ENCODE measurements around the gene PLSCR5. TPM values are rescaled to one million over a fixed set of nuclear protein-coding genes. Genes with fewer than 3 reads are reported as not detected.
A peak's percentile ranks its signal among the peaks of the same experiment; 100 is the strongest.

The PLSCR5 gene
- polyA plus RNA-seq, 6 donors from 2014 or later: not detected

DNA sequence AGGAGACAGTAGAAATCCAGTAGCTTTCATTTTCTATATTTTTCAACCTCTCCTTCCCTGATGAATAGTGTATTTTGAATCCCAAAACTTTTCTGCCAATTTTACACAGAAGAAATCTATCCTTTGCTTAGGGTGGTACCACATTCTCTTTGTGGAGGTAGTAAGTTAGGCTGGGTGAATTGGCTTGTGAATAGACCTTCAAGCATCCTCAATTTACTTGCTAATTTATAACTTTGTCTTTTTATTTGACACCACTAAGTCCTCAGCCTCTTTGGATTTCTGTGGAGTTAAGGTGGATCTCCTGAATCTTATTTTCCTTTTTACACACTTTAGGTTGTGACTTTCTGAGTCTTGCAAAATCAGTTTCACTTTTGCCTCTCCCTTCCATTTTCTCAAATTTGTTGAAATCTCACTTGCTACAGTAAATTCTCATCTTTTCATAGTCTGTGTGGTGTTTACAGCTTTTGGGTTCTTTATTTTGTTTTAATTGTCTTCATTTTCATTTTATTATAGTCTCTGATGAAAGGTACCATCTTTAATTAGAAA is 55.0 kb downstream of the PLSCR5 start:
- Mint-ChIP-seq H3K4me1 (peaks cover 0 to 9% (median 7%) of the 10 kb centered on the region in 3 donors), H3K27me3 (peaks cover 0 to 8% (median 0%) of the 10 kb centered on the region in 3 donors), H3K27ac (peak overlapping the region in 1 of 6 donors; percentile 43), H3K9me3 (no peaks in the 10 kb centered on the region), H3K4me3 (no peak overlapping the region), H3K36me3 (no peaks in the 10 kb centered on the region)
- ATAC-seq (ENCODE audit: low read depth in 2 of 2) (no peak), DNase-seq (no peak)

DNA sequence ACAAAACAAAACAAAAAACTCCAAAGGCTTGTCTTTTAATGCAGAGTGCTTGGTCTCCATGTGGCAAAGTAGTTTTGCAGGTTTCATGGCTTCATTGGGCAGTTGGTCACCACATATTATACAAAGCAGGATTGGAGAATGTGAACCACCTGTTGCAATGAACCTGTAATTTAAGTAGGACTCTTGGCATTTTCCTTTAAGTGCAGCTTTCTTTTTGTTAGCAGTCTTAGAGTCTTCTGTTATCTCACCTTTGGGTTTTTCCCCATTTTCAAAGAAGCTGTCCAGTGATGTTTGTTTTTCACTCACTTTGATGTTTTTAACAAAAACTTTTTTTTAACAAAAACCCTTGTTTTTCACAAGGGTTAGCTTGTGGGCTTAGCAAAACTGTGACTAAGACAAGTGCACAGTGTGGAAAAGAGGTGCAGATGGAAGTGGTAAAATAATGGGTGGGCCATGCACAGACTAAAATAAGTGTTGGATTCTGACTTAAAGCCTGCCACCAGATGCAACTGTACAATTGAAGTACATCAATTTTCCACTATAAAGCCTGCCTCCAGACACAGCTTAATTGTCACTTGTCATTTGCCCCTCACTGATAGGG is 57.8 kb downstream of the PLSCR5 start:
- no peak for ATAC-seq (ENCODE audit: low read depth in 2 of 2)
- H3K27ac Mint-ChIP-seq: peak overlapping the region in 1 of 6 donors; percentile 56
- H3K36me3 Mint-ChIP-seq: no peaks in the 10 kb centered on the region
- H3K4me1 Mint-ChIP-seq: peaks cover 18 to 29% (median 24%) of the 10 kb centered on the region in 3 donors
- H3K9me3 Mint-ChIP-seq: no peaks in the 10 kb centered on the region
- no peaks in the 10 kb centered on the region for H3K27me3 Mint-ChIP-seq
- H3K4me3 Mint-ChIP-seq: peak overlapping the region in 1 of 8 donors; percentile 90
- no peak for DNase-seq

DNA sequence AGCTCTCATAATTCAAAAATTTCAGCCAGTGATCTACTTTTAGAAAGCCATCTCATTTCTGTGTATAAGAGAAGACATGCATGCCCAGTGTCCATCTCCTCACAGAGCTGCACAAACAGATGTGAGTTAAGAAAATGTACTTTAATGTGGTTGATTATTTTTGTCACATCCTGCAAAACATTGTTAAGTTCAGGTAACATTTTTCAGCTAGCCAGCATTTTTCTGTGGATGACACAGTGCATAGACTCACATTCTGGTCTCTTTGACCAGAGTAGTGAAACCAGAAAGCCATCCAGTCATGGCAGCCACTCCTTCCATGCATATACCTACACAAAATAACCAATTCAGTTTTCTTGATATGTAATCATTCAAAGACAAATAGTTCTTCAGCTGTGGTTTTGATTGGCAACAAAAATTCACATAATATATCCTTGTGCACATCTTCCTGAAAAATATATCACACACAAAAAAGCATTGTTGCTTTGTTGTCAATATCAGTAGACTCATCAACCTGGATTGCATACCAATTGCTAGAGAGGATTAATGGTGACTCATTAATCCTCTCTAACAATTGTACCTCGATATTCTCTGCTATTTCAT is 58.7 kb downstream of the PLSCR5 start:
- peaks cover 25 to 35% (median 31%) of the 10 kb centered on the region in 3 donors for H3K4me1 Mint-ChIP-seq
- H3K27me3 Mint-ChIP-seq: no peaks in the 10 kb centered on the region
- H3K9me3 Mint-ChIP-seq: no peaks in the 10 kb centered on the region
- ATAC-seq (ENCODE audit: low read depth in 2 of 2) (no peak), DNase-seq (no peak)
- H3K4me3 Mint-ChIP-seq: peak overlapping the region in 2 of 8 donors; percentile 90 to 95
- no peaks in the 10 kb centered on the region for H3K36me3 Mint-ChIP-seq
- H3K27ac Mint-ChIP-seq: peak overlapping the region in 3 of 6 donors; percentile 43 to 92 (median 51)

DNA sequence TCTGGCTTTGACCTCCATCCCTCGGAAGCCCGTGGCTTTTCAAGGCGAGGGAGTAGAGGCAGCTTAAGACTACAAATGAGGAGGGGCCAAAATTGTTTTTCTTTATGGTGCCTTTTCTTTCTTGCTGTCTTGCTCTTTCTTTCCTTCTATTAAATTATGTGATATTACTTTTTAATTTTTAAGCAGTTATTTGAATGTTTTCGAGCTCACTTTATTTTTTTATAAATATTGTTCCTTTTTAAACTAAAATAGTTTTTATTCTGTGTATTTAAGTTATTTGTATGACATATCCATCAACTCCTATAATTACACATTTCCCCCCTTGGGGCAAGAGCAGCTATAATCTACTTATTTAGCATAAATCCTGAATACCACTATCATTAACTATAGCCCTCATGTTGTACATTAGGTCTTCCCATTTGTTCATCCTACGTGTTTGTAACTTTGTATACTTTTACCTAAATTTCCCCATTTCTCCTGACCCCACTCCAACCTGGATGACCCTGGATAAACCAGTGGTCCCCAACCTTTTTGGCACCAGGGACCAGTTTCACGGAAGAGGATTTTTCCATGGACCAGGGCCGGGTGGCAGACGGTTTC is 60.1 kb downstream of the PLSCR5 start:
- no peak for ATAC-seq (ENCODE audit: low read depth in 2 of 2)
- no peaks in the 10 kb centered on the region for H3K36me3 Mint-ChIP-seq

DNA sequence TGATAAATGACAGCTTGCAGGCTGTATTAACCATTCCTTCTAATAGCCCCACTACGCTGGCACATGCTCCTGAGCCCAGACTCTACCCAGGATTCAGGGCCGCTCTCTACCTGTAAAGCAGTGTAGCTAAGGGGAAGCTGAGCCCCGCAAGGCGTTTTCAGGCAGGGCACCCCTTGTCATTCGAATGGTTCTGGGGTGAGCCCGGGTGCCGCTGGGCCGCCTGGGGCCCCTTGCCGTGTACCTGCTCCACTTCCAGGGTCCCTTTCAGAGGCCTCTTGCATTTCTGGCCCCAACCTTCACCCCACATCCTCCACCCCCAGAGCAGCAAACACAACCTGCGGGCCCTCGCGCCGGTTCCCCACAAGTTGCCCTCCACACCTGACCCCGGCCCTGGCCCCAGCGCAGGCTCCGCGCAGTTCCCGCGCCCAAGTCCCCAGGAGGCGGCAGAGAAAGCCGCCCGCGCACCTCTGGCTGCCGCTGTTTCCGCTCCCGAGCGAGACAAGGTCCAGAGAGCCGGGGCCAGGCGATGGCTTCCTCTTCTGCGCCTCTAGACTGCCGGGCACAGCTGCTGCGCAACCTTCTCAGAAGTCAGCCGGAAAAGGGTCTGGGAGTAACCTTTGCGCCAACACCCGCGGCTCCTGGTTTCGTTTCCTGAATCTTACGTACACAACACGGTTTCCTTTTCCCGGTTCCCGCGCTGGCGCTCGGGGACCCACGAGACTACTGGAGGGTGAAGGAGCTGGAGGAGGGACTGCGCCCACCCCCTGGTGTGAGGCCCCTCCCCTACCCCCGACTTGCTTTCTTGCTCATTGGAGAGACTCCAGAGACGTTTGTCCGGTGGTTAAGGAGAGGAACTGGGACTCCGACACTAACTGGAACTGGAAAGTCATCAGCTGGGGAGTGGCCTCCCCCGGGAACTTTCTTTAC is 60.9 kb downstream of the PLSCR5 start, which contains the start of gene PLSCR1:
Gene PLSCR1 (minus strand): TSS at position 606 of the 927 bp plus-strand sequence. CDS start 8,055 bp downstream, outside the sequence.
- peak; percentile 79 for DNase-seq
- Mint-ChIP-seq H3K4me3 (peak within 1 kb of the TSS; percentile 90 to 97 (median 95)), H3K9me3 (no peaks in the 10 kb centered on the region), H3K4me1 (peaks cover 31 to 49% (median 42%) of the 10 kb centered on the region in 3 donors), H3K36me3 (no peaks in the 10 kb centered on the region), H3K27ac (peak within 1 kb of the TSS; percentile 88 to 94 (median 93)), H3K27me3 (no peaks in the 10 kb centered on the region)
- peak; percentile 87 to 91 for ATAC-seq (ENCODE audit: low read depth in 2 of 2)

More for the DNA sequence above, 60.1 kb downstream of the PLSCR5 start:
- Mint-ChIP-seq H3K27me3 (no peaks in the 10 kb centered on the region), H3K4me1 (peaks cover 31 to 43% (median 40%) of the 10 kb centered on the region in 3 donors), H3K9me3 (no peaks in the 10 kb centered on the region), H3K4me3 (peak overlapping the region; percentile 90 to 97 (median 95)), H3K27ac (peak overlapping the region; percentile 86 to 94 (median 93))
- no peak for DNase-seq

DNA sequence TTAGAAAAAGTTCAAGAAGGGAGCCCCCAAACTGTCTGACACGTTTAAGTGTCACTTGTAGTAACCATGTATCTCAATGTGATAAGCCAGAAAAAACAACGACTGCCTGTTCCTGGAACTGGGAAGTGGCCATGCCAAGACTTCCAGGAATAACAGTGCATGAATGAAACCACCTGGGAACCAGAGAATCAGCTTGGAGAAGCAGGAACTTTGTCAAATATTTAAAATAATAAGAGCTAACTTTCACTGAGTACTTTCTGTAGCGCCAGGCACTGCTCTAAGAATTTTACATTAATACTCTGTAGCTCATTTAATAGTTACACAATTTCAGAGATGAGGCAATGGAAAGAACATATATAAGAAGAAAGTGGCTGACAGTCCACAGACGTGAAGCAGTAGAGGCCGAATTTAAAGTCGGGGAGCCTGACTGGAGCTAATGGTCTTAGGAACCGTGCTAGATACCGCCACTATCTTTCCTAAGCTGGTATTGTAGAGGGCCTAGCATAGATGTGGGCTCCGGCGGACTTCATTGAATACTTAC is 61.6 kb downstream of the PLSCR5 start:
- Mint-ChIP-seq H3K4me3 (peak overlapping the region; percentile 90 to 97 (median 95)), H3K9me3 (no peaks in the 10 kb centered on the region), H3K36me3 (no peaks in the 10 kb centered on the region), H3K4me1 (peaks cover 31 to 53% (median 45%) of the 10 kb centered on the region in 3 donors), H3K27ac (peak overlapping the region; percentile 13 to 94 (median 92)), H3K27me3 (no peaks in the 10 kb centered on the region)
- no peak for ATAC-seq (ENCODE audit: low read depth in 2 of 2)
- DNase-seq: no peak

DNA sequence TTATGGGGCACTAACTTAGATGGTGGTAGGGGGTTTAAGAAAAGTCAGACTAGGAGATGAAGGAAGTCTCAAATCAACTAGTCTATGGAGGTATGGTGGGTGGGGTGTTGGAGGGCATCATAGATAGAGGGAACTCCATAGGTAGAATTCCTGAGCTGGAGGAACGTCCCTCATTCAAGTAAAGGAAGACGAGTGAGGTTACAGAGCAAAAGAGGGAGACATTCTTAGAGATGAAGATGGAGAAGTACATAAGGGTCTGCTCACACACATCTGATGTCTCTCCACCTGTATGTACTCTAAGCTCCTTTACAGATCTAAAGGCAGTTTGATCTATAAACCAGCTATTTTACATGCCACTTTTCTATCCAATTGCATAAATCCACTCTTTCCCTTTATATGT is 62.2 kb downstream of the PLSCR5 start:
- H3K27me3 Mint-ChIP-seq: no peaks in the 10 kb centered on the region
- H3K4me1 Mint-ChIP-seq: peaks cover 31 to 53% (median 45%) of the 10 kb centered on the region in 3 donors
- H3K4me3 Mint-ChIP-seq: peak overlapping the region; percentile 64 to 97 (median 94)
- H3K36me3 Mint-ChIP-seq: no peaks in the 10 kb centered on the region
- ATAC-seq (ENCODE audit: low read depth in 2 of 2) (no peak), DNase-seq (no peak)
- no peaks in the 10 kb centered on the region for H3K9me3 Mint-ChIP-seq
- peak overlapping the region in 4 of 6 donors; percentile 13 to 88 (median 42) for H3K27ac Mint-ChIP-seq

DNA sequence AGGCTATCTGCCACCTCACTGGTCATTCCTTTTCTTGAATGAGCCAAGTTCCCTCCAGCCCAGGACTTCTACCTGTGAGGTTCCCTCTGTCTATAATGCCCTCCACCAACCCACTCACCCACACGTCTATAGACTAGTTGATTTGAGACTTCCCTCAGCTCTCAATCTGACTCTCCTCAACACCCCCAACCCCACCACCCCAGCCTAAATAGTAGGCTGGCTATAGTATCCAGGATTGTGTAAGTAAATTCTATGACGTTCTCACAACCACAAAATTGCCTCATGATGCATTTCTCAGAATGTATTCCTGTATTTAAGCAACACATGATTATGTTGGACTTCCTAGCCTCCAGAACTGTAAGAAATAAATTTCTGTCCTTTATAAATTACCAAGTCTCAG is 63.0 kb downstream of the PLSCR5 start:
- DNase-seq: no peak
- Mint-ChIP-seq H3K9me3 (no peaks in the 10 kb centered on the region), H3K36me3 (peaks cover 4 to 5% of the 10 kb centered on the region in 2 donors), H3K27ac (peak overlapping the region in 4 of 6 donors; percentile 26 to 75 (median 55)), H3K27me3 (no peaks in the 10 kb centered on the region), H3K4me1 (peaks cover 34 to 53% (median 45%) of the 10 kb centered on the region in 3 donors), H3K4me3 (peak overlapping the region in 7 of 8 donors; percentile 18 to 95 (median 45))
- ATAC-seq (ENCODE audit: low read depth in 2 of 2): no peak

DNA sequence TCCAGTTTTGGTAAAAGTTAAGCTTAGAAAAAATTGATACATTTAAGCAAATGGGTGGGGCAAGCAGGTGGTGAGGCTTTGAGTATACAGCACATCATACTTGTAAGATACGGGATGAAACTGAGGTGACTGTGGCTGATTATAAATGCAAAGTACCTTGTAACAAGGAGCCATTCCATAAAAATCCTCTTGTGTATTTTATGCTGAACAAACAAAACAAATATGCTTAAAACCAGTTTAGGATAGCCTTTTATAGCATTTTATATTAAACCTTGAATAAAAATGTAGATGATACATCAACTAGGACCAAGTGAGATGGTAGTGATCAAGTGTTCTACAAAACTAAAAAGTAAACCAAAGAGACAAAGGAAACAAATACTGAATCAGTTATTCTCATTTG is 64.2 kb downstream of the PLSCR5 start:
- Mint-ChIP-seq H3K27me3 (no peaks in the 10 kb centered on the region), H3K36me3 (peaks cover 6 to 7% of the 10 kb centered on the region in 2 donors), H3K9me3 (no peaks in the 10 kb centered on the region), H3K4me3 (peak overlapping the region in 2 of 8 donors; percentile 13 to 60), H3K4me1 (peaks cover 36 to 51% (median 45%) of the 10 kb centered on the region in 3 donors), H3K27ac (peak overlapping the region in 1 of 6 donors; percentile 73)
- ATAC-seq (ENCODE audit: low read depth in 2 of 2) (no peak), DNase-seq (no peak)

DNA sequence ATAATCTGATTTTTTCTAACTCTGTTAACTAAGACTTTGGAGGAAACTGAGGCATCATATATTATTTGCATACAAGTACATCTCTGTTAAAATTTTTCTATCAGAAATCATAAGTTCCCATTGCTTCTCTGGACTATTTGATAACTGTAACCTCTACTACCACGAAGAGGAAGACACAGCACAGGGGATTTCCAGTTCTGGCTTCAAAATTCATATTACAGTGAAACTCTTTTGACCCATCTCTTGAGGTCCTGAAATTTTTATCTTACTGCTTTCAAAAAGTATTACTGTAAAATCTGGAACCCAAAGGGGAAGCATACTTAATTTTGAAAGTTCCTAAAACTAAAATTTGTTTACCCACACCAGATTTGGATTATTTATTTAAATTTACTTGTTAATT is 64.9 kb downstream of the PLSCR5 start:
- no peak for DNase-seq
- Mint-ChIP-seq H3K4me3 (peak overlapping the region in 3 of 8 donors; percentile 5 to 60 (median 7)), H3K4me1 (peaks cover 37 to 50% (median 42%) of the 10 kb centered on the region in 3 donors)

DNA sequence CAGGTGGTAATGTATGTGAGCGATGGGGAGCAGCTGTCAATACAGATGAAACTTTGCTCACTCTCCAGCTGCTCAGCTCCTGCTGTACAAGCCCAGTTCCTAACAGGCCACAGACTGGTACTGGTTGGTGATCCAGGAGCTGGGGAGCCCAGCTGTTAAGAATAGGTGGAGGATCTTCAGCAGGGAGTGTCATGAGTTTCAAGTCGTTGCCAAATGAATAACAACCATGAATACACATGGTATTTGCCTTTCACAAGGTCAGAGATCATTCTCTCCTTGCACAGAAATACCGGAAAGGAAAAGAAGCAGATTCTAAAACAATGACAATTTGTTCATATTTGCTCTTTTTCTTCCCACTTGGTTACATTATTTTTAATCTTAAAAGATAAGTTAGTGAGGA is 65.8 kb downstream of the PLSCR5 start:
- ATAC-seq (ENCODE audit: low read depth in 2 of 2) (no peak), DNase-seq (no peak)
- Mint-ChIP-seq H3K4me1 (peaks cover 39 to 45% (median 40%) of the 10 kb centered on the region in 3 donors), H3K27me3 (no peaks in the 10 kb centered on the region), H3K9me3 (no peaks in the 10 kb centered on the region), H3K4me3 (peak overlapping the region in 1 of 8 donors; percentile 34), H3K27ac (peak overlapping the region in 1 of 6 donors; percentile 31), H3K36me3 (peaks cover 6 to 7% of the 10 kb centered on the region in 2 donors)

More for the DNA sequence above, 64.9 kb downstream of the PLSCR5 start:
- no peaks in the 10 kb centered on the region for H3K27me3 Mint-ChIP-seq
- ATAC-seq (ENCODE audit: low read depth in 2 of 2): no peak
- no peaks in the 10 kb centered on the region for H3K9me3 Mint-ChIP-seq
- peak overlapping the region in 3 of 6 donors; percentile 44 to 73 (median 57) for H3K27ac Mint-ChIP-seq
- H3K36me3 Mint-ChIP-seq: peaks cover 6 to 7% of the 10 kb centered on the region in 2 donors

DNA sequence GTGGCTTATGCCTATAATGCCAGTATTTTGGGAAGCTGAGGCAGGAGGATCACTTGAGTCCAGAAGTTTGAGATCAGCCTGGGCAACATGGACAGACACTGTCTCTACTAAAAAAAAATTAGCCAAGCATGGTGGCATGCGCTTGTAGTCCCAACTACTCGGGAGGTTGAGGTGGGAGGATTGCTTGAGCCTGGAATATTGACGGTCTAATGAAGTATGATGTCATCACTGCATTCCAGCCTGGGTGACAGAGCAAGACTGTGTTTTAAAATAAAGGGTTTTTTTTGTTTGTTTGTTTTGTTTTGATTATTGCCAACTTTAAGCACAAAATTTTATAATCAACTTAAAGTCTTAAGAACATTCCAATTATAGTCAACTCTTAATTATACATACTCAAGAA is 67.5 kb downstream of the PLSCR5 start:
- Mint-ChIP-seq H3K27me3 (no peaks in the 10 kb centered on the region), H3K4me3 (no peak overlapping the region)

More for the DNA sequence above, 67.5 kb downstream of the PLSCR5 start:
- ATAC-seq (ENCODE audit: low read depth in 2 of 2): no peak
- peaks cover 6 to 7% of the 10 kb centered on the region in 2 donors for H3K36me3 Mint-ChIP-seq
- peaks cover 24 to 34% (median 25%) of the 10 kb centered on the region in 3 donors for H3K4me1 Mint-ChIP-seq
- no peak for DNase-seq
- no peaks in the 10 kb centered on the region for H3K9me3 Mint-ChIP-seq
- peak overlapping the region in 1 of 6 donors; percentile 1 for H3K27ac Mint-ChIP-seq

Data from naive B cell (primary cell).